ENCODE results near the gene HDAC8. TPM values are rescaled to one million over a fixed set of nuclear protein-coding genes. Genes with fewer than 3 reads are reported as not detected.

Gene HDAC8
- total RNA-seq, 2 donors from 2014 or later = 32.5 to 63.8 TPM

GRCh38 chrX:72313707-72314641, 258.7 kb downstream of the HDAC8 start:
- no peak for DNase-seq (ENCODE audit: low spot score)
- H3K27ac ChIP-seq = no peak overlapping the region

GRCh38 chrX:72312311-72312940, 260.2 kb downstream of the HDAC8 start:
- H3K27ac ChIP-seq = no peak overlapping the region
- DNase-seq (ENCODE audit: low spot score) (no peak), ATAC-seq (ENCODE audit: insufficient number of reproducible peaks, low FRiP score, low read depth) (no peak)
- peaks cover 5 to 19% of the 10 kb centered on the region in 2 donors for H3K4me1 ChIP-seq (ENCODE audit: control insufficient read depth in 1 of 2, low read depth in 2 of 2)
- no peak overlapping the region for H3K4me3 ChIP-seq
- no peaks in the 10 kb centered on the region for H3K9me3 ChIP-seq
- H3K36me3 ChIP-seq = no peaks in the 10 kb centered on the region
- no peak for TF ChIP-seq CTCF (IDR thresholded peaks at IDR 0.05)
- no peaks in the 10 kb centered on the region for H3K27me3 ChIP-seq (replicated peaks; ENCODE audit: insufficient read depth)

More at GRCh38 chrX:72313707-72314641, 258.7 kb downstream of the HDAC8 start:
- H3K9me3 ChIP-seq = no peaks in the 10 kb centered on the region
- H3K4me3 ChIP-seq = no peak overlapping the region
- no peaks in the 10 kb centered on the region for H3K36me3 ChIP-seq
- TF ChIP-seq CTCF (IDR thresholded peaks at IDR 0.05) = no peak
- H3K27me3 ChIP-seq (replicated peaks; ENCODE audit: insufficient read depth) = no peaks in the 10 kb centered on the region
- H3K4me1 ChIP-seq (ENCODE audit: control insufficient read depth in 1 of 2, low read depth in 2 of 2) = peaks cover 0 to 7% of the 10 kb centered on the region in 2 donors
- ATAC-seq (ENCODE audit: insufficient number of reproducible peaks, low FRiP score, low read depth) = no peak

GRCh38 chrX:72309297-72310071, 263.2 kb downstream of the HDAC8 start:
- Histone ChIP-seq H3K4me3 (peak overlapping the region; percentile 74), H3K36me3 (no peaks in the 10 kb centered on the region), H3K27ac (no peak overlapping the region), H3K4me1 (ENCODE audit: control insufficient read depth in 1 of 2, low read depth in 2 of 2) (peaks cover 5 to 34% of the 10 kb centered on the region in 2 donors), H3K27me3 (replicated peaks; ENCODE audit: insufficient read depth) (no peaks in the 10 kb centered on the region), H3K9me3 (no peaks in the 10 kb centered on the region)
- no peak for TF ChIP-seq CTCF (IDR thresholded peaks at IDR 0.05)
- ATAC-seq (ENCODE audit: insufficient number of reproducible peaks, low FRiP score, low read depth) (no peak), DNase-seq (ENCODE audit: low spot score) (no peak)

GRCh38 chrX:72308566-72309296, 263.9 kb downstream of the HDAC8 start:
- peak overlapping the region; percentile 74 for H3K4me3 ChIP-seq
- no peaks in the 10 kb centered on the region for H3K9me3 ChIP-seq
- ATAC-seq (ENCODE audit: insufficient number of reproducible peaks, low FRiP score, low read depth) = no peak
- TF ChIP-seq CTCF (IDR thresholded peaks at IDR 0.05) = no peak
- peaks cover 5 to 35% of the 10 kb centered on the region in 2 donors for H3K4me1 ChIP-seq (ENCODE audit: control insufficient read depth in 1 of 2, low read depth in 2 of 2)
- no peak overlapping the region for H3K27ac ChIP-seq
- no peaks in the 10 kb centered on the region for H3K27me3 ChIP-seq (replicated peaks; ENCODE audit: insufficient read depth)
- DNase-seq (ENCODE audit: low spot score) = no peak
- H3K36me3 ChIP-seq = no peaks in the 10 kb centered on the region

Data from thoracic aorta (tissue), 2 donors.